ENCODE measurements around the gene SYNGR3.

DNA sequence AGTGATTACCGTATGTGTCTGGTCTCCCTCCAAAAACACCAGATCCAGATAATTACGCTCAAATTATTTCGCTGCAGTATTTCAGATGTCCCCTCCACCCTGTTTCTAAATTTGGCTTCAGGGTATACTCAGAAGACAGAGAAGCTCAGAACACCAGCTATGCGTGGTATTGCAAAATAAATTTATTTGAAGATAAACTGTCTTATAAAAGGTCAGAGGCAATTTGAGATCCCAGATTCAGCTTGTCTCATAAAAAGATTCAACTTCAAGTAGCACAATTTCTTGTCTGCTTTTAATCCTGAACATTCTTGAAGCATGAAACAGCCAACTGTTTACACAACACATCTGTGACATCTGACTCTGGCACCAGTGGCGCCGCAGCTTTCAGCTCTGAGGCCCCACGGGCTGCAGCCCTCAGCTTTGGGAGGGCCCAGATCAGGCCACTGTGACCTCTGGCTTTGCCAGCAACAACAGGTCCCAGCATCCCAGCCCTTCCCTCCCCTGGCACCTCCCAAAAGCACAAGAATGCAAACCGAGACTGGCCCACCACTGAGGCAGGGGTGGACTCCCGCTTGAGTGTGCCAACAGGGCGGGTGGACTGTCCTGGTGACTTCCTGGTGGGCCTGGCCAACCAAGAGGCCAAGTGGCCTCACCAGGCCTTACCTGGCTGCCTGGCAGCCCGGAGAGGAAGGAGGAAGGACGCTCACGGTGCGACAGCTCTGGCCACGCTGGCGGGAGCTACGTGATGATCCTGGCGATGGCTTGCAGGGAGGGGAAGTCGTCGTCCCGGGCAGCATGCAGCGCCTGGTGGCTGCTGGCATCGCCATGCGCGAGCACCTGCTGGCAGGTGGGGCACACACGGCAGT is 8.0 kb downstream of the SYNGR3 start:
- TF ChIP-seq, protein P1, sequence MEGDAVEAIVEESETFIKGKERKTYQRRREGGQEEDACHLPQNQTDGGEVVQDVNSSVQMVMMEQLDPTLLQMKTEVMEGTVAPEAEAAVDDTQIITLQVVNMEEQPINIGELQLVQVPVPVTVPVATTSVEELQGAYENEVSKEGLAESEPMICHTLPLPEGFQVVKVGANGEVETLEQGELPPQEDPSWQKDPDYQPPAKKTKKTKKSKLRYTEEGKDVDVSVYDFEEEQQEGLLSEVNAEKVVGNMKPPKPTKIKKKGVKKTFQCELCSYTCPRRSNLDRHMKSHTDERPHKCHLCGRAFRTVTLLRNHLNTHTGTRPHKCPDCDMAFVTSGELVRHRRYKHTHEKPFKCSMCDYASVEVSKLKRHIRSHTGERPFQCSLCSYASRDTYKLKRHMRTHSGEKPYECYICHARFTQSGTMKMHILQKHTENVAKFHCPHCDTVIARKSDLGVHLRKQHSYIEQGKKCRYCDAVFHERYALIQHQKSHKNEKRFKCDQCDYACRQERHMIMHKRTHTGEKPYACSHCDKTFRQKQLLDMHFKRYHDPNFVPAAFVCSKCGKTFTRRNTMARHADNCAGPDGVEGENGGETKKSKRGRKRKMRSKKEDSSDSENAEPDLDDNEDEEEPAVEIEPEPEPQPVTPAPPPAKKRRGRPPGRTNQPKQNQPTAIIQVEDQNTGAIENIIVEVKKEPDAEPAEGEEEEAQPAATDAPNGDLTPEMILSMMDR (IDR thresholded peaks at IDR 0.05; ENCODE audit: low read length), result no peak
- TF ChIP-seq EZH2 (optimal IDR thresholded peaks at IDR 0.05; ENCODE audit: low read depth, low read length), result no peak
- TF ChIP-seq EZH2phosphoT487 (IDR thresholded peaks at IDR 0.05; ENCODE audit: low read length), result no peak

All from MM.1S (cell line).